BJ (cell line): ENCODE measurements around the gene SNRPN. TPM values are rescaled to one million over a fixed set of nuclear protein-coding genes. Genes with fewer than 3 reads are reported as not detected.

Experiments
- CTCF ChIA-PET: fragments of 350-600 bp; formaldehyde crosslinking; extraction: SDS; loops from one replicate; lab custom pipeline; 2021; ENCODE audit warnings: antibody characterized with exemption, inconsistent platforms; lab: Yijun Ruan, JAX
- POLR2A ChIA-PET: fragments of 300-600 bp; sonication (Branson Sonifier 250); formaldehyde crosslinking; extraction: SDS; loops from one replicate; lab custom pipeline; 2021; ENCODE audit warnings: antibody characterized with exemption; lab: Charles Lee
- DNase-seq: peaks from one replicate; pipeline ENCODE4 v3.0.0-alpha.2; 2011; ENCODE audit warnings: low read depth
- H3K27me3 ChIP-seq: 2 replicates; pipeline ENCODE4 v1.6.0; 2011; ENCODE audit warnings: low read length; ENCODE audit not compliant: control insufficient read depth, insufficient read depth
- H3K36me3 ChIP-seq: 2 replicates; pipeline ENCODE4 v1.5.1; 2011; ENCODE audit warnings: low read length; ENCODE audit not compliant: control insufficient read depth, insufficient read depth
- H3K4me3 ChIP-seq: 2 replicates; pipeline ENCODE4 v1.5.1; 2011; ENCODE audit warnings: low read depth, mild to moderate bottlenecking, control low read depth, low read length
- CTCF ChIP-seq: IDR thresholded peaks from 2 replicates; pipeline ENCODE4 v1.5.1; 2011; ENCODE audit warnings: low read depth, mild to moderate bottlenecking, control low read depth, inconsistent platforms, low read length, moderate library complexity; ENCODE audit not compliant: insufficient read depth
- polyA plus RNA-seq: library from polyadenylated mRNA; depleted of rRNA; stranded (reverse); fragments of >200 nt; gene quantifications from 2 replicates; pipeline ENCODE4 v1.2.3, GENCODE V29; 2011; rRNA removed
- small RNA-seq: library from RNA; depleted of rRNA; stranded (forward); fragments of <200 nt; gene quantifications from one replicate; pipeline ENCODE3, GENCODE V24; 2012; ENCODE audit warnings: low replicate concordance, low read depth; ENCODE audit not compliant: insufficient read length

The SNRPN gene
- polyA plus RNA-seq, 1 experiment: 84.6 TPM

GRCh38 chr15:24986653-24987052, 31.9 kb downstream of the SNRPN start:
- CTCF ChIA-PET: no interaction called here

GRCh38 chr15:25019434-25019833, 64.6 kb downstream of the SNRPN start:
- no peak for TF ChIP-seq CTCF
- Histone ChIP-seq H3K36me3 (no peaks in the 10 kb centered on the region), H3K27me3 (no peaks in the 10 kb centered on the region), H3K4me3 (no peak overlapping the region)
- POLR2A ChIA-PET: no interaction called here
- CTCF ChIA-PET: no interaction called here
- DNase-seq: no peak

More at GRCh38 chr15:24986653-24987052, 31.9 kb downstream of the SNRPN start:
- no peaks in the 10 kb centered on the region for H3K27me3 ChIP-seq
- no peak for TF ChIP-seq CTCF
- no peak for DNase-seq
- H3K36me3 ChIP-seq: no peaks in the 10 kb centered on the region
- no peak overlapping the region for H3K4me3 ChIP-seq
- POLR2A ChIA-PET: no interaction called here

- ChIA-PET POLR2A (no interaction called here), CTCF (no interaction called here)
- H3K4me3 ChIP-seq: no peak overlapping the region
- H3K36me3 ChIP-seq: no peaks in the 10 kb centered on the region; the same call in 1 of the 2 replicates
- no peak for TF ChIP-seq CTCF
- H3K27me3 ChIP-seq: no peaks in the 10 kb centered on the region
- DNase-seq: no peak
Measured at GRCh38 chr15:25022233-25022632, 67.4 kb downstream of the SNRPN start.

Small RNA genes lying within 50 kb of the gene (small RNA-seq; reads per million reads assigned to genes)
- not detected for gene AC090602.1
- not detected for gene AC124312.4
- not detected for gene AC124312.5

Other genes with a start within 250 kb of the SNRPN start
- gene SNURF, start within 50 bp of the SNRPN start, polyA plus RNA-seq: 3.1 and 5.3 TPM in 2 replicates